Measurements from ENCODE around the gene CELF6.

Gene CELF6

GRCh38 chr15:72361176-72361575, 41.2 kb upstream of the CELF6 start:
- H3K27me3 ChIP-seq (ENCODE audit: insufficient read depth, poor library complexity, severe bottlenecking) = no peaks in the 10 kb centered on the region
- DNase-seq (ENCODE audit: low read depth in 1 of 2, low spot score in 1 of 2) = no peak
- TF ChIP-seq POLR2AphosphoS5 (IDR thresholded peaks at IDR 0.05; ENCODE audit: low read depth) = no peak
- TF ChIP-seq CTCF (IDR thresholded peaks at IDR 0.05; ENCODE audit: insufficient read depth, low read length) = no peak
- TF ChIP-seq GABPA (IDR thresholded peaks at IDR 0.05; ENCODE audit: low read depth) = no peak
- TF ChIP-seq SPI1 (IDR thresholded peaks at IDR 0.05; ENCODE audit: borderline replicate concordance, low read depth) = no peak
- TF ChIP-seq, protein P1, sequence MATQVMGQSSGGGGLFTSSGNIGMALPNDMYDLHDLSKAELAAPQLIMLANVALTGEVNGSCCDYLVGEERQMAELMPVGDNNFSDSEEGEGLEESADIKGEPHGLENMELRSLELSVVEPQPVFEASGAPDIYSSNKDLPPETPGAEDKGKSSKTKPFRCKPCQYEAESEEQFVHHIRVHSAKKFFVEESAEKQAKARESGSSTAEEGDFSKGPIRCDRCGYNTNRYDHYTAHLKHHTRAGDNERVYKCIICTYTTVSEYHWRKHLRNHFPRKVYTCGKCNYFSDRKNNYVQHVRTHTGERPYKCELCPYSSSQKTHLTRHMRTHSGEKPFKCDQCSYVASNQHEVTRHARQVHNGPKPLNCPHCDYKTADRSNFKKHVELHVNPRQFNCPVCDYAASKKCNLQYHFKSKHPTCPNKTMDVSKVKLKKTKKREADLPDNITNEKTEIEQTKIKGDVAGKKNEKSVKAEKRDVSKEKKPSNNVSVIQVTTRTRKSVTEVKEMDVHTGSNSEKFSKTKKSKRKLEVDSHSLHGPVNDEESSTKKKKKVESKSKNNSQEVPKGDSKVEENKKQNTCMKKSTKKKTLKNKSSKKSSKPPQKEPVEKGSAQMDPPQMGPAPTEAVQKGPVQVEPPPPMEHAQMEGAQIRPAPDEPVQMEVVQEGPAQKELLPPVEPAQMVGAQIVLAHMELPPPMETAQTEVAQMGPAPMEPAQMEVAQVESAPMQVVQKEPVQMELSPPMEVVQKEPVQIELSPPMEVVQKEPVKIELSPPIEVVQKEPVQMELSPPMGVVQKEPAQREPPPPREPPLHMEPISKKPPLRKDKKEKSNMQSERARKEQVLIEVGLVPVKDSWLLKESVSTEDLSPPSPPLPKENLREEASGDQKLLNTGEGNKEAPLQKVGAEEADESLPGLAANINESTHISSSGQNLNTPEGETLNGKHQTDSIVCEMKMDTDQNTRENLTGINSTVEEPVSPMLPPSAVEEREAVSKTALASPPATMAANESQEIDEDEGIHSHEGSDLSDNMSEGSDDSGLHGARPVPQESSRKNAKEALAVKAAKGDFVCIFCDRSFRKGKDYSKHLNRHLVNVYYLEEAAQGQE (IDR thresholded peaks at IDR 0.05; ENCODE audit: insufficient replicate concordance, low read depth) = no peak
- no peak overlapping the region for H3K4me3 ChIP-seq (replicated peaks; ENCODE audit: insufficient read depth, low read length)
- no peak overlapping the region for H3K27ac ChIP-seq (replicated peaks)

DNA sequence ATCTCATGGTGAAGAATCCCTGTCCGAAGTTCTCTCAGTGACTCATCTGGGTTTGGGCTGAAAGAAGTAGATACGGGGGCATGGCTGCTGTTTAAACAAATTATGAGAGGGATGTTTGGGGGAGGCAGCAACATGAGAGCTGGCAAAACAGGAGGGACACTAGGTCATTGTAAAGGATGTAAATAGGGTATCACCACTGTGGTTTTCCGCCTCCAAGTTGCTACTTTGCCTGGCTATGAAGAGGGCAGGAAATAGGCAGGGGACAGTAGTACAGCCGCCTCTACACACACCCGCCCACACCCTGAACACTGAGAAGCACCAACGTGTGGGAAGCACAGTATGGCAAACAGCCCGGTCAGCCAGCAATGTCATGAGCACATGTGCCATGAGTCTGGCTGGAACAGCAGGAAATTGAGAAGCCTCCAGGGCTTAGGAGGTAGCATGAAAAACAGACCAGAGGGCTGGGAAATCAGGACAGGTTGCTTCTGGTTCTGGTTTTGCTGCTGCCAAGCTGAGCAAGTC, 38.8 kb upstream of the CELF6 start:
- H3K27ac ChIP-seq (replicated peaks) = no peak overlapping the region
- no peak for DNase-seq (ENCODE audit: low read depth in 1 of 2, low spot score in 1 of 2)
- H3K27me3 ChIP-seq (ENCODE audit: insufficient read depth, poor library complexity, severe bottlenecking) = no peaks in the 10 kb centered on the region
- H3K4me3 ChIP-seq (replicated peaks; ENCODE audit: insufficient read depth, low read length) = no peak overlapping the region
- no peak for TF ChIP-seq POLR2AphosphoS5 (IDR thresholded peaks at IDR 0.05; ENCODE audit: low read depth)
- no peak for TF ChIP-seq CTCF (IDR thresholded peaks at IDR 0.05; ENCODE audit: insufficient read depth, low read length)
- TF ChIP-seq SPI1 (IDR thresholded peaks at IDR 0.05; ENCODE audit: borderline replicate concordance, low read depth) = no peak
- TF ChIP-seq GABPA (IDR thresholded peaks at IDR 0.05; ENCODE audit: low read depth) = no peak

GRCh38 chr15:72358121-72358520, 38.2 kb upstream of the CELF6 start:
- TF ChIP-seq SPI1 (IDR thresholded peaks at IDR 0.05; ENCODE audit: borderline replicate concordance, low read depth) (no peak), GABPA (IDR thresholded peaks at IDR 0.05; ENCODE audit: low read depth) (no peak), POLR2AphosphoS5 (IDR thresholded peaks at IDR 0.05; ENCODE audit: low read depth) (no peak), CTCF (IDR thresholded peaks at IDR 0.05; ENCODE audit: insufficient read depth, low read length) (no peak)
- TF ChIP-seq, protein P1 (IDR thresholded peaks at IDR 0.05; ENCODE audit: insufficient replicate concordance, low read depth) = no peak
- DNase-seq (ENCODE audit: low read depth in 1 of 2, low spot score in 1 of 2) = no peak
- no peaks in the 10 kb centered on the region for H3K27me3 ChIP-seq (ENCODE audit: insufficient read depth, poor library complexity, severe bottlenecking)
- no peak overlapping the region for H3K27ac ChIP-seq (replicated peaks)
- no peak overlapping the region for H3K4me3 ChIP-seq (replicated peaks; ENCODE audit: insufficient read depth, low read length)

GRCh38 chr15:72354496-72354895, 34.5 kb upstream of the CELF6 start:
- Histone ChIP-seq H3K27ac (replicated peaks) (no peak overlapping the region), H3K4me3 (replicated peaks; ENCODE audit: insufficient read depth, low read length) (no peak overlapping the region), H3K27me3 (ENCODE audit: insufficient read depth, poor library complexity, severe bottlenecking) (no peaks in the 10 kb centered on the region)
- no peak for DNase-seq (ENCODE audit: low read depth in 1 of 2, low spot score in 1 of 2)
- TF ChIP-seq POLR2AphosphoS5 (IDR thresholded peaks at IDR 0.05; ENCODE audit: low read depth) (no peak), CTCF (IDR thresholded peaks at IDR 0.05; ENCODE audit: insufficient read depth, low read length) (no peak), GABPA (IDR thresholded peaks at IDR 0.05; ENCODE audit: low read depth) (no peak), SPI1 (IDR thresholded peaks at IDR 0.05; ENCODE audit: borderline replicate concordance, low read depth) (no peak)
- TF ChIP-seq, protein P1 (IDR thresholded peaks at IDR 0.05; ENCODE audit: insufficient replicate concordance, low read depth) = no peak
